LNCAP (cell line): ENCODE data around the gene EHMT1.

Source experiments
- CTCF ChIP-seq: fragments of 450-650 bp; IDR thresholded peaks from 2 replicates; pipeline ENCODE4 v1.5.1; 2017; ENCODE audit warnings: mild to moderate bottlenecking

EHMT1 gene

GRCh38 chr9:137640862-137641261 lies 22.1 kb downstream of the EHMT1 start:
- no peak for TF ChIP-seq CTCF

GRCh38 chr9:137642118-137642601 lies 23.4 kb downstream of the EHMT1 start:
- TF ChIP-seq CTCF, result no peak

GRCh38 chr9:137642892-137643291 lies 24.1 kb downstream of the EHMT1 start:
- TF ChIP-seq CTCF, result no peak

- TF ChIP-seq CTCF, result no peak
These were observed 25.1 kb downstream of the EHMT1 start for GRCh38 chr9:137643921-137644320.

DNA sequence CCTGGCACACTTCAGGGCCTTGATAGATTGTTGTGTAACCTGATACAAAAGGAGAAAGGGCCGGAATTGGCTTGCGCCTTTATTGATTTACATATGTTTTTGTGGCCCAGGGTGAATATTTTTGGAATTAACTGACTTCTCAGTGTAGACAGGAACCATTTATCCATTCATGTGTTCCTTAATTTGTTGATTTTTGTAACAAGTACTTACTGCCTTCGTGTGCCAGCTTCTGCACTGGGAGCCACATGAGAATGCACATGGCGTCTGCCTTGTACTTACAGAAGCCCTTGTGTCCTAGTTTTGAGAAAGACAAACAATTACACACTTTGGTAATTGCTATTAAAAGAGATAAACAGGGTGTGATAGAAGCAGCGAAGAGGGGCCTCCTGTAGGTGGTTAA lies 26.4 kb downstream of the EHMT1 start:
- no peak for TF ChIP-seq CTCF

DNA sequence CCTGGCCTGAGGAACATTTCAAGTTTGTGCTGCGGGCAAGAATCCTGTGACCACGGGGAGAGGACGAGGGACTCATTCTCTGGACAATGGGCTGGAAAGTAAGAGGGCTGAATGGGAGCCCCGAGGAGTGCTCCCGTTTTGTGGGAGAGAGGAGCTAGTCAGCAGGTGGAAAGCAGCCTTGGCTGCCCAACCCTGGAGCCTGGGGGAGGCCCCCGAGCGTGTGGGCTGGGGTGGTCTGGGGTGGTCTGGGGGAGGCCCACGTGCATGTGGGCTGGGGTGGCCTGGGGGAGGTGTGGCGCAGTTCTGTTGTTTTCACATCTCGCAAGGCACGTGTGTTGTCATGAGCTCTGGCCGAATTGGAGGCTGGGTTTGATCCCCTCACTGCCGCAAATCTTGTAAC lies 27.5 kb downstream of the EHMT1 start:
- TF ChIP-seq CTCF, result no peak

GRCh38 chr9:137647096-137647714 lies 28.4 kb downstream of the EHMT1 start:
- no peak for TF ChIP-seq CTCF

DNA sequence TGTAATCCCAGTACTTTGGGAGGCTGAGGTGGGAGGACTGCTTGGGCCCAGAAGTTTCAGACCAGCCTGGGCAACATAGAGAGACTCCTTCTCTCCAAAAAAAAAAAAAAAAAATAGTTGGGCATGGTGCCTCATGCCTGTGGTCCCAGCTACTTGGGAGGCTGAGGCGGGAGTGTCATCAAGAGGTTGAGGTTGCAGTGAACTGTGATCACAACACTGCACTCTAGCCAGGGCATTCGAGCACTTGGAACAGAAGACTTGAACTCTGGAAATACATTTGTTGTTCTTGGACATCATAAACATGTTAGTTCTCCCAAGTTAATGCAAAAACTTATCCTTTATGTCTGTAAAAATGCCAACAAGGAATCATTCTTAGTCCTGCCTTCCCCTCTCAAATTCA lies 29.6 kb downstream of the EHMT1 start:
- TF ChIP-seq CTCF, result no peak
